NCI-H2196 (cell line): ENCODE measurements around the gene TPH1.

Experiments
- DNase-seq: peaks from one replicate; lab custom pipeline; 2025; ENCODE audit not compliant: unreplicated experiment; lab: John Stamatoyannopoulos, UW

Gene TPH1

GRCh38 chr11:18046116-18046777, at the start of gene TPH1:
Gene TPH1 (minus strand): TSS chr11:18046269. CDS start chr11:18040762, 5,507 bp downstream.
- DNase-seq = peak; percentile 43

- no peak for DNase-seq
Measured at GRCh38 chr11:18093959-18094358, 47.9 kb upstream of the TPH1 start.

- no peak for DNase-seq
Measured at GRCh38 chr11:18091731-18092130, 45.7 kb upstream of the TPH1 start.

- no peak for DNase-seq
Measured at GRCh38 chr11:18088966-18089365, 42.9 kb upstream of the TPH1 start.

GRCh38 chr11:18088366-18088765, 42.3 kb upstream of the TPH1 start:
- DNase-seq = no peak

GRCh38 chr11:18081551-18081950, 35.5 kb upstream of the TPH1 start:
- DNase-seq = peak; percentile 20

GRCh38 chr11:18080451-18080850, 34.4 kb upstream of the TPH1 start:
- DNase-seq = peak; percentile 10

GRCh38 chr11:18078909-18079308, 32.8 kb upstream of the TPH1 start:
- no peak for DNase-seq

GRCh38 chr11:18075444-18075843, 29.4 kb upstream of the TPH1 start:
- no peak for DNase-seq

- peak; percentile 94 for DNase-seq
Measured at GRCh38 chr11:18071098-18071705, 25.1 kb upstream of the TPH1 start.

- no peak for DNase-seq
Measured at GRCh38 chr11:18067372-18067771, 21.3 kb upstream of the TPH1 start.

GRCh38 chr11:18066626-18067025, 20.6 kb upstream of the TPH1 start:
- DNase-seq = no peak

GRCh38 chr11:18065572-18065971, 19.5 kb upstream of the TPH1 start:
- DNase-seq = peak; percentile 88

GRCh38 chr11:18064450-18065054, 18.5 kb upstream of the TPH1 start:
- peak; percentile 41 for DNase-seq

GRCh38 chr11:18063862-18064434, 17.9 kb upstream of the TPH1 start:
- peak; percentile 77 for DNase-seq

- peak; percentile 70 for DNase-seq
Measured at GRCh38 chr11:18063125-18063524, 17.1 kb upstream of the TPH1 start.

GRCh38 chr11:18061351-18061750, 15.3 kb upstream of the TPH1 start:
- DNase-seq = no peak

- DNase-seq = no peak
Measured at GRCh38 chr11:18056561-18057181, 10.6 kb upstream of the TPH1 start.

- DNase-seq = no peak
Measured at GRCh38 chr11:18054511-18055103, 8.5 kb upstream of the TPH1 start.

GRCh38 chr11:18050848-18051247, 4.8 kb upstream of the TPH1 start:
- no peak for DNase-seq

- DNase-seq = no peak
Measured at GRCh38 chr11:18036456-18036855, 9.6 kb downstream of the TPH1 start.
